B cell (primary cell): ENCODE results near the gene NEU2. TPM values are rescaled to one million over a fixed set of nuclear protein-coding genes. Genes with fewer than 3 reads are reported as not detected.
"Not testable (repeated sequence)": the region's sequence is repeated elsewhere in the genome, so short reads cannot be mapped to it uniquely, and the experiment has no call there.

Experiments used
- ATAC-seq: fragments of 200-7000 bp; cut with Tn5 transposase; one replicate; pipeline ENCODE4 v1.10.0; 2021; ENCODE audit warnings: low read depth, mild to moderate bottlenecking, moderate number of reproducible peaks, moderate library complexity
- CTCF ChIA-PET: fragments of 350-600 bp; sonication (Branson Sonifier 250); formaldehyde crosslinking; loops from one replicate; lab custom pipeline; 2021; ENCODE audit warnings: antibody characterized with exemption, inconsistent platforms; lab: Charles Lee
- POLR2A ChIA-PET: fragments of 350-600 bp; sonication (Branson Sonifier 250); formaldehyde crosslinking; loops from one replicate; lab custom pipeline; 2021; ENCODE audit warnings: antibody characterized with exemption; lab: Charles Lee
- DNase-seq: peaks from one replicate; pipeline ENCODE4 v3.0.0; 2013
- H2AFZ ChIP-seq: 2 replicates; pipeline ENCODE4 v1.6.1; 2012; ENCODE audit warnings: mild to moderate bottlenecking, low read depth, low read length; ENCODE audit not compliant: insufficient read depth, poor library complexity, severe bottlenecking
- H3K27ac ChIP-seq, 2 donors: 1 replicate in 1 of 2; 2 replicates in 1 of 2; pipeline ENCODE4 v1.5.1; 2012 to 2013; ENCODE audit warnings: low read length in 2 of 2, mild to moderate bottlenecking in 2 of 2, moderate library complexity in 1 of 2
- H3K27me3 ChIP-seq, 4 experiments: fragments of 200-600 bp in 1 of 4; sonication (generic) in 1 of 4; replicated peaks in 1 of 4; 1 replicate in 2 of 4; 2 replicates in 2 of 4; pipeline versions ENCODE4 v1.6.1 to v1.7.0; 2013 to 2016; ENCODE audit warnings: low read length in 3 of 4, mild to moderate bottlenecking in 2 of 4, mixed read lengths in 1 of 4, moderate library complexity in 1 of 4; ENCODE audit not compliant: insufficient read depth in 4 of 4, control insufficient read depth in 3 of 4; ENCODE audit errors: control extremely low read depth in 1 of 4
- H3K36me3 ChIP-seq, 2 experiments: replicated peaks in 1 of 2; 1 replicate in 1 of 2; 2 replicates in 1 of 2; pipeline versions ENCODE4 v1.6.1 to v1.7.1; 2013; ENCODE audit warnings: low read length in 1 of 2; ENCODE audit not compliant: insufficient read depth in 2 of 2, control insufficient read depth in 1 of 2; ENCODE audit errors: control extremely low read depth in 1 of 2, extremely low read depth in 1 of 2
- H3K4me1 ChIP-seq, 2 donors: fragments of 200-600 bp in 1 of 2; sonication (generic) in 1 of 2; 1 replicate in 1 of 2; 2 replicates in 1 of 2; pipeline versions ENCODE4 v1.5.1 to v1.6.1; 2013 to 2017; ENCODE audit warnings: low read length in 2 of 2; ENCODE audit not compliant: control insufficient read depth in 2 of 2, insufficient read depth in 2 of 2
- H3K4me2 ChIP-seq: replicated peaks from 2 replicates; pipeline ENCODE3; 2012; ENCODE audit warnings: mild to moderate bottlenecking, low read depth, low read length; ENCODE audit not compliant: poor library complexity, severe bottlenecking
- H3K4me3 ChIP-seq, 5 experiments: fragments of 200-600 bp in 1 of 5; sonication (generic) in 1 of 5; 1 replicate in 3 of 5; 2 replicates in 2 of 5; pipeline versions ENCODE4 v1.5.1 to v1.7.0; 2011 to 2016; ENCODE audit warnings: low read length in 4 of 5, mild to moderate bottlenecking in 4 of 5, low read depth in 2 of 5, control low read depth in 1 of 5, moderate library complexity in 1 of 5; ENCODE audit not compliant: insufficient read depth in 1 of 5; ENCODE audit errors: control extremely low read depth in 1 of 5, extremely low read depth in 1 of 5
- H3K79me2 ChIP-seq: fragments of 200-600 bp; sonication (generic); one replicate; pipeline ENCODE4 v1.6.0; 2016; ENCODE audit warnings: low read length; ENCODE audit not compliant: control insufficient read depth, insufficient read depth
- H3K9ac ChIP-seq: fragments of 200-600 bp; sonication (generic); 2 replicates; pipeline ENCODE4 v1.6.1; 2017; ENCODE audit warnings: mild to moderate bottlenecking, low read length, moderate library complexity
- H3K9me3 ChIP-seq, 3 donors: one replicate each; pipeline versions ENCODE4 v1.6.1 to v1.7.1; 2013; ENCODE audit warnings: low read length in 2 of 3; ENCODE audit not compliant: control insufficient read depth in 2 of 3, insufficient read depth in 1 of 3; ENCODE audit errors: control extremely low read depth in 1 of 3
- H4K20me1 ChIP-seq: 2 replicates; pipeline ENCODE4 v1.6.0; 2012; ENCODE audit warnings: mild to moderate bottlenecking, low read length; ENCODE audit not compliant: insufficient read depth, control insufficient read depth, poor library complexity, severe bottlenecking
- H3K27ac Mint-ChIP-seq: one replicate; pipeline ENCODE4 v1.8.0; 2021; ENCODE audit warnings: mixed read lengths
- H3K27me3 Mint-ChIP-seq: one replicate; pipeline ENCODE4 v1.8.0; 2021; ENCODE audit warnings: mixed read lengths
- H3K4me1 Mint-ChIP-seq: one replicate; pipeline ENCODE4 v1.8.0; 2021; ENCODE audit warnings: mixed read lengths
- H3K4me3 Mint-ChIP-seq: one replicate; pipeline ENCODE4 v1.8.0; 2021; ENCODE audit warnings: mixed read lengths
- H3K9me3 Mint-ChIP-seq: one replicate; pipeline ENCODE4 v1.8.0; 2022; ENCODE audit warnings: mixed read lengths; ENCODE audit not compliant: insufficient read depth
- EZH2 ChIP-seq: IDR thresholded peaks from 2 replicates; pipeline ENCODE4 v1.6.1; 2012; ENCODE audit warnings: borderline replicate concordance, low read depth, mild to moderate bottlenecking, moderate library complexity, low read length; ENCODE audit not compliant: insufficient read depth, poor library complexity, severe bottlenecking
- WGBS: methylation state at CpG from one replicate; pipeline ENCODE4 v1.1.5; 2013; ENCODE audit warnings: missing lambda C conversion rate; ENCODE audit not compliant: insufficient coverage; 5-methylcytosine and 5-hydroxymethylcytosine counted together
- intact Hi-C: fragments of 100-400 bp; cut with micrococcal nuclease; formaldehyde crosslinking; loops from one replicate; pipeline ENCODE4 v1.10.0; 2022
- polyA plus RNA-seq: library from polyadenylated mRNA; depleted of rRNA; stranded (reverse); fragments of >200 nt; gene quantifications from 2 replicates; pipeline ENCODE4 v1.2.3, GENCODE V29; 2012
- total RNA-seq, 2 donors: library from RNA; stranded (reverse); fragments of 120-200 nt in 1 of 2; gene quantifications; 1 replicate in 1 of 2; 2 replicates in 1 of 2; pipeline versions ENCODE4 v1.2.3 to v1.2.4, GENCODE V29; 2013 to 2022
- TF ChIP-seq, protein P1 (sequence below): fragments of 200-600 bp; IDR thresholded peaks from one replicate; pipeline ENCODE4 v1.8.0; 2022; ENCODE audit warnings: antibody characterized with exemption, mild to moderate bottlenecking

Gene NEU2
- total and polyA plus RNA-seq, 2 donors (not counting 1 experiment from before 2014, with no cell fraction given) = not detected

DNA sequence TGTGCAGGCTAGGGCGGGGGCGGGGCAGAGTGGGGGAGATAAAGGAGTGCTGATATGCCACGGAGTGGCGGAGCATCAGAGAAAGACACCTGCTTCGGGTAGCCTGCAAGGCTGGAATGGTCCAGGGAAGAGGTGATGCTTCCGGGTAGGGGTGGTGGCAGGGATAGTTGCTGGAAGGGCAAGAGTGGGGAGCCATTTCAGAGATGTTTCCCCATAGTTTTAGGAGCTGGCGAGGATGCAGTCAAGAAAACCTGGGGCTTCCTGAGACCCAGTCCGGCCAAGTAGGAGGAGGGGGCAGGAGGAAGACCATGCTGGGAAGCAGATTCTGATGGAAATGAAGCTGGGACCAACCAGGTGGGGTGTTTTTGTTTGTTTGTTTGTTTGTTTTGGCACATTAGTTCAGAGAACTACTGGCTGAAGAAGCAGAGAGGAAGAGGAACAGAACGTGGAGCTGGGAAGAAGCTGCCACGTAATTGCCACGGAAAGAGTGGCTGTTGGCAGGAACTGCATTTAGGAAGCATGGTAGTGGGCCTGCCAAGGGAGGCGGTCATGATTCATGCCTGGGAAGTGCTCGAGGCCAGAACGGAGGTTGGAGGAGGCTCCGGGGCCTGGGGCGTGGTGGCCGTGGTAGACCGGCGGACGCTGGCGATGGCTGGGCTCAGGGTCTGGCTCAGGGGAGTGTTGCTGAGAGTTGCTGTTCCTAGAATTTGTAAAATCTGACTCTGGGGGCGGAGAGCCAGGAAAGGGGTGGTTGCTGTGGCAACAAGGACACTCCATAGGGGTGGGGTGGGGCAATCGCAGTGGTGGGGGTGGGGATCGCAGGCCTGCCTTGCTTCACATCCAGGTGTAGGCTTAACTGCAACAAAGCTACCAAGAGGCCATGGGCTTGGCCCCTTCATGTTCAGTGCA, 19.0 kb downstream of the NEU2 start:
- no peak overlapping the region for H3K4me2 ChIP-seq
- intact Hi-C loops = loop anchor here (5.0 kb wide), 1 partner anchor 199 kb away; no protein-coding TSS in a partner anchor
- no peak overlapping the region for H3K4me3 ChIP-seq
- TF ChIP-seq EZH2 = no peak
- TF ChIP-seq, protein P1, sequence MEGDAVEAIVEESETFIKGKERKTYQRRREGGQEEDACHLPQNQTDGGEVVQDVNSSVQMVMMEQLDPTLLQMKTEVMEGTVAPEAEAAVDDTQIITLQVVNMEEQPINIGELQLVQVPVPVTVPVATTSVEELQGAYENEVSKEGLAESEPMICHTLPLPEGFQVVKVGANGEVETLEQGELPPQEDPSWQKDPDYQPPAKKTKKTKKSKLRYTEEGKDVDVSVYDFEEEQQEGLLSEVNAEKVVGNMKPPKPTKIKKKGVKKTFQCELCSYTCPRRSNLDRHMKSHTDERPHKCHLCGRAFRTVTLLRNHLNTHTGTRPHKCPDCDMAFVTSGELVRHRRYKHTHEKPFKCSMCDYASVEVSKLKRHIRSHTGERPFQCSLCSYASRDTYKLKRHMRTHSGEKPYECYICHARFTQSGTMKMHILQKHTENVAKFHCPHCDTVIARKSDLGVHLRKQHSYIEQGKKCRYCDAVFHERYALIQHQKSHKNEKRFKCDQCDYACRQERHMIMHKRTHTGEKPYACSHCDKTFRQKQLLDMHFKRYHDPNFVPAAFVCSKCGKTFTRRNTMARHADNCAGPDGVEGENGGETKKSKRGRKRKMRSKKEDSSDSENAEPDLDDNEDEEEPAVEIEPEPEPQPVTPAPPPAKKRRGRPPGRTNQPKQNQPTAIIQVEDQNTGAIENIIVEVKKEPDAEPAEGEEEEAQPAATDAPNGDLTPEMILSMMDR = no peak
- peaks cover 17% of the 10 kb centered on the region for H3K79me2 ChIP-seq
- H3K27me3 ChIP-seq = no peaks in the 10 kb centered on the region
- H2AFZ ChIP-seq = no peak overlapping the region
- POLR2A ChIA-PET = no interaction called here
- no peak overlapping the region for H3K27ac ChIP-seq
- peaks cover 9% of the 10 kb centered on the region for H3K4me1 Mint-ChIP-seq
- ATAC-seq (no peak), DNase-seq (no peak)
- H3K9me3 ChIP-seq = no peaks in the 10 kb centered on the region
- peaks cover 7 to 8% of the 10 kb centered on the region in 2 donors for H3K4me1 ChIP-seq
- no peaks in the 10 kb centered on the region for H3K36me3 ChIP-seq
- CTCF ChIA-PET = interaction anchor here (1.1 to 4.3 kb wide), 5 partner anchors 9 to 199 kb away, joined by 3 to 32 read pairs (median 14); partner anchors contain the start of gene INPP5D
- 80% methylated on average over 22 of the region's 24 CpGs for WGBS
- H3K9me3 Mint-ChIP-seq = no peaks in the 10 kb centered on the region
- no peaks in the 10 kb centered on the region for H3K27me3 Mint-ChIP-seq
- no peak overlapping the region for H3K9ac ChIP-seq
- no peak overlapping the region for H3K27ac Mint-ChIP-seq
- H3K4me3 Mint-ChIP-seq = no peak overlapping the region
- H4K20me1 ChIP-seq = no peaks in the 10 kb centered on the region

DNA sequence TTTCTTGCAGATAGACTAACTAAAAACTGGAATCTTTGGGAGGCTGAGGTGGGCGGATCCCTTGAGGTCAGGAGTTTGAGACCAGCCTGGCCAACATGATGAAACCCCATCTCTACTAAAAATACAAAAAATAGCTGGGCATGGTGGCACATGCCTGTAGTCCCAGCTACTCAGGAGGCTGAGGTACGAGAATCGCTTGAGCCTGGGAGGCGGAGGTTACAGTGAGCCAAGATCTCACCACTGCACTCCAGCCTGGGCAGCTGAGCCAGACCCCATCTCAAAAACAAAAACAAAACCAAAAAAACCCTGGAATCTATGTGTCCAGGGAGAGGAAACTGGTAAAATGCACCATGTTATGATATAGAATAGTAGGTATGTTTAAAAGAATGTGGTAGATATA, 20.0 kb downstream of the NEU2 start:
- H3K9ac ChIP-seq, H2AFZ ChIP-seq, H3K27ac Mint-ChIP-seq, H3K4me1 ChIP-seq, H3K4me2 ChIP-seq, H3K27me3 Mint-ChIP-seq, H3K27me3 ChIP-seq, DNase-seq, H3K27ac ChIP-seq, H3K9me3 Mint-ChIP-seq, ATAC-seq, POLR2A ChIA-PET, H3K4me3 Mint-ChIP-seq, H4K20me1 ChIP-seq, H3K9me3 ChIP-seq, H3K36me3 ChIP-seq, H3K4me1 Mint-ChIP-seq, H3K4me3 ChIP-seq: not testable (repeated sequence)
- 98% methylated on average over 3 of the region's 4 CpGs for WGBS
- intact Hi-C loops = loop anchor here (5.0 kb wide), 1 partner anchor 200 kb away; no protein-coding TSS in a partner anchor
- CTCF ChIA-PET = interaction anchor here (0.7 to 4.3 kb wide), 16 partner anchors 8 to 199 kb away, joined by 3 to 38 read pairs (median 8); partner anchors contain the start of gene ATG16L1
- H3K79me2 ChIP-seq = peaks cover 17% of the 10 kb centered on the region
